ENCODE data around the gene STK17B.

STK17B gene

DNA sequence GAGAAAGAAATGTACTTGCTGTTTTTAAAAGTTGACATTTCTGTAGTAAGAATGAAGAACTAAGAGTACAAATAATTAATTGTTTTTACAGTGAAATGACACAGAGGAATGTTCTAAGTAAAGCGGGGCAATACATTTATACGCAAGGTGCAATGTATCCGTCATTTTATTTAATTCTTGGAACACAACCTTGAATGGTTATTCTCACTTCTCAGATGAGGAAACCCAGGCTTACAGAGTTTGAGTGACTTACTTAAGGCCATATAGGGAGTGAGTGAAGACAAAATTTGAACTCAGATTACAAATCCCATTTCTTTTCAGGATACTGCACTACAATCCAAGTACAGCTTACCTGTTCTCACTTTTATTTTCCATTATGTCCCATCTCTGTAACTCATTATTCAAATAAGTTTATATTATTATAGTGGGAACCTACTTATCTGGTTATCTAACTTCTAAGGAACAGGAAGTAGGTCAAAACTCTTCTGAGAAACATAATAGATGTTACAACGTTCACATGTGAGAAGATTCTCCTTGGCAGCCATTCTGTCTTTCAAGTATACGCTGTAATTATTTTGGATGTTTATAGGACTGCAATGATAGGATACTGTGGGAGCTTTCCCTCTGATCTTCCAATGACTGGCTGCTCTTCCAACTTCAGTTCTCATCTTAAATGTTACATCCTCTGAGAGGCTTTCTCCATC lies 12.3 kb upstream of the STK17B start:
- no peak for DNase-seq

DNA sequence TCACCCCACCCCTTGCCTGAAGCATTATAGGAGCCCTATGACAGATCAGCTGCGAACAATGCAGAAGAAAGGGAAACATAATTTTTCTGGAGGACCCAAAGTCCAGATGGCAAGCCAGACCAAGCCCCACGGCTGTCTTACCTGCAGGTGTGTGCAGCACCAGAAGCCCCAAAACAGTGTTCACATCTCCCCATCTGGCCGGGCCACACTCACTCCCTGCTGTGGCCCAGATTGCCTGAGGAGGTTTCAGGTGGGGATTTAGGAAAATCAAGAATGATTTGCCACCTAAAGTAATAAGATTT lies 11.7 kb upstream of the STK17B start:
- DNase-seq, result no peak

DNA sequence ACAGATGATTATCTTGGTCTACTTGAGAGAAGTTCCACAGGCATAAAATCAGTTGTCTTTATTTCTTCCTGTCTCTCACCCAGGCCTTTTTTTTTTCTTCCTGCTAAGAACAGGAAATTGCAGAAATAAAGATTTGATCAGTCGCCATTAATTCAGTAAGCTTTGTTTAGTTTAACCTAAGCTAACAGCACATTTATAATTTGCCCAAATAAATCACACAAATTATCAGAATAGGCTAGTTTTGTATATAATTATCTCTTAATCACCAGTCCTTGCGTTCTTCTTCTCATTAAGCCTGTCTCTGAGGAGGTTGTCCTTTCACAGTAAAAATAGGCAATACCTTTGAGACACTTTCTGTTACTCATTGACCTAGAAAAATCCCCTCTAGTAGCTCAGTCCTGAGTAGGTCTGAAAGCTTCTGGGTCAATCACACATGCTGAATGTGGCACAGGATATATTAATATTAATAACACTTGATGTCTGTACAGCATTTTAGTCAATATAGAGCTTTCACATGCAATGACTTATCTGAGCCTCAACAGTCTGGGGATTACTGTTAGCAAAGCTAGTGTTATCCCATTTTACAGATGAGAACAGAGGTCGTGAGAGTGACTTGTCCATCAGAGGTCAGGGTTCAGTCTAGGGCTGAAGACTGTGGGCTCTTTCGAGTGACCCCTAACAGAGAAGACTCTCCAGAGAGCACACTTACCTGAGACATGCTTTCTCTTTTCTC lies 11.2 kb upstream of the STK17B start:
- DNase-seq, result no peak

GRCh38 chr2:196181484-196181883 lies 10.1 kb upstream of the STK17B start:
- no peak for DNase-seq

GRCh38 chr2:196177124-196177523 lies 5.7 kb upstream of the STK17B start:
- DNase-seq, result no peak

DNA sequence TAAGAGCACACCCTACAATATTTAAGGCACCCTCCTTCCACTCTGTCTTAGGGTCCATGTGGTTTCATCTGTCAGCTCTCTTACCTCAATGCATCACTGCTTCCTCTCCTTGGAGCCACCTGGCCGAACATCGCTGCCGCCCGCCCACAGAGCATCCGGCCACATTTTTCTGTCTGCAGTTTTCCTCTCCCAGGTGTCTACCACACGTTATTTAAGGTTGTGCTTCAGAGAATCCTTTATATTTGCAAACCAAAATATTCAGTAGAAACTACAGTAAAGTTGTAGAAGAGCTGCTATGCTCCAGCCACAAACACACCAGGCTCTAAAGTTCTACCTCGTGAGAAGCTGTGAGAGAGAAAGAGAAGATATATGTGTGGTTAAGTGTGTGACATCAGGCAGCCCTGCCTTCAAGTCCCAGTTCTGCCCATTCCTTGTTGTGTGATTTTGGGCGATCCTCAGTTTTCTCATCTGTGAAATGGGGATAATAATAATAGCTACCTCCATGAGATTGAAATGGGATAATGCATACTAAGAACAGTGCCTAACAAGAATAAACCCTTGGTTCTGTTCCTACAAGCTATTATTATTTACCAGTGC lies 4.9 kb upstream of the STK17B start:
- no peak for DNase-seq

DNA sequence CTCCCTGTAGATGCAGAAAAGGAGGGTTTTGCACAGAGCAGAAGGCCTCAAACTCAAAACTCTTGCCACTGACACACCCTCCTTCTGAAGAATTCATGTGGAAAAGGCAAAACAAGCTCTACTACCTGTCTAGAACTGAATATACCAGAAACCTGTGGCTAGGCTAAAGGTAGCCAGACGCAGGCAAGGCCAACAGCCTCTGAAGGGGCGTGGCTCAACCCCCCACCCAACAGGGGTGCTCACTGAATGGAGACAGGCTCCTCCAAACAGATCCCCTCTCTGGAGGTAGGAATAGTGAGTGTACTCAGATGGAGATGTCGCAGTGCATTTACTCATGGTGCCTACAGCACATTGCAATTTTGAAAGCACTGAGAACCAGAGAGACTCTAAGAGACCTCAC lies 3.0 kb upstream of the STK17B start:
- no peak for DNase-seq

DNA sequence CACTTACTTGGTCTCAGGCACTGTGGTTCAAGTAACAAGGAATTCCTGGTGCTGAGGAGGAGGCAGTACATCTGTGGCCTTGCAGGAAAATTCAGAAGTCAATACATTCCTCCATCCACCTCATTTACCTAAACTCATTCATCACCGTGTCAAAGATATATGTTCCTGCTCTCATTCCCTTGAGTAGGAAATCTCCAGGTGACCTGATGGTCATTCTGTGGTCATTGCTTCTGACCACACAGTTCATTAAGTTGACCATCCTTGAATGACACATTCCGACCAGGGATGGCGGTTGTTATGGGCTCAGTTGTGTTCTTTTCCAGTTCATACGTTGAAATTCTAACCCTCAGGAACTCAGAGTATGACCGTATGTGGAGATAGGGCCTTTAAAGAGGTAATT lies 2.1 kb upstream of the STK17B start:
- no peak for DNase-seq

DNA sequence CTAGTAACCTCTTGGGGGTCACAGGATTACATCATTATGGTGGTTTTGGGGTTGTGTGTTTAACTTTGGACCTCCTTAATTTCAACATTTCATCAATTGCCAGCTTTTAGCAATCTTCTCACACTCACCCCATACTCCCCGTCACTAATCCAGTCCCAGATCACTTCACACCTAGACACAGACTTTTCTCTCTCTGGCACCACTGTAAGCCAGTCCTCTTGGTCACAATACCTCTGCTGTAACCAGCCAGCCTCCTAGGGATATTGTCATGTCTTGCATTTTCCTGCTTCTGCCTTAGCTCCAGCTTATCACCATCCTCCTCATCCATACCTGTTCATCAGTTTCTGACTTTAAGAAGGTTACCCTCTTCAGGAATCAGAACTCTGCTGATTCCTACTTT lies 1.6 kb upstream of the STK17B start:
- DNase-seq, result no peak

GRCh38 chr2:196171946-196172345 lies 568 bp upstream of the STK17B start:
- no peak for DNase-seq

DNA sequence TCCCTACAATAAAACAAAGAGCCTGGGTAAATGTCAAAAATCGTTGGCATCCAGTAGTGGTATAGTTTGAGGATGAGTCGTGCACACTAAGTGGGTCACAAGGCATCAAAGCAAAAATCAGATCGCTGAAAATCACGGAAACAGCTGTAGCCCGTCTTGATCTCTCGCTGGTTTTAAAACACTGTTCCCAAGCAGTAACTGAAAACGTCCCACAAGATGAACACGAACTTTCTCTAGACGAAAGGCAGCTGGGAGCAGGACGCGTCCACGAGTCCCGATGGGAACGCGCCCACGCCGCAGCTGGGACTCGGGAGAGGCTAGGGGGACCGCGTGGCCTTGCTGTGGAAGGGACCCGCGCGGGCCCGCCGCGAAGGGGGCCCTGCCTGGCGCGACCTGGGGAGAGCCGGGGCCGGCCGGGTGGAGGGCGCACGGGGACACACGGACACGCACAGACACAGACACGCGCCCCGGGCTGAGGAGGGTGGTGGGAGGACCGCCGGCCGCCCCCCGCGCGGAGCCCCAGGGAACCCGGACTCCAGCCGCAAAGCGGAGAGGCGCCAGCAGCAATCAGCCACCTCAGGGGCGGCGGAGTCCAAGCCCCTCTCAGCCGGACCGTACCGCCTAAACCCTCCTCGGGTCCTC lies 651 bp downstream of the STK17B start:
- no peak for DNase-seq

DNA sequence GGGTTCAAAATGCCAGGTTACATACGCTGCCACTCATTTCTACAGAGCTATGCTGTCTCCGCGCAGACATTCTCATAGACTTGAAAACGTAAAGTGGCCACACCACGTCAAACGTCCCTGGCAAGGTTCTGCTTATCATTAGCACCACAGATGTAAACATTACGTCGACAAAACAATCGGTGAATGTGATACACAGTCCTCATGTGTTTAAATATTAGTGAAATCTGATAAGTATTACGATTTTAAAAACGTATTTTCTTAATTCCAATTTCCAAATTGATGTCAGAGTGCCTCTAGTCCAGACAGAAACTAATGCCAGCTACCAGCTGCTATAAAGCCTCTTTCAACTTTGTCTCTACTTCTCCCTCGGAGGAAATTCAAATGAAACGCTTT lies 1.2 kb downstream of the STK17B start:
- DNase-seq, result no peak

- DNase-seq, result no peak
Measured at GRCh38 chr2:196169516-196169915, 1.9 kb downstream of the STK17B start.

GRCh38 chr2:196168181-196168580 lies 3.2 kb downstream of the STK17B start:
- no peak for DNase-seq

DNA sequence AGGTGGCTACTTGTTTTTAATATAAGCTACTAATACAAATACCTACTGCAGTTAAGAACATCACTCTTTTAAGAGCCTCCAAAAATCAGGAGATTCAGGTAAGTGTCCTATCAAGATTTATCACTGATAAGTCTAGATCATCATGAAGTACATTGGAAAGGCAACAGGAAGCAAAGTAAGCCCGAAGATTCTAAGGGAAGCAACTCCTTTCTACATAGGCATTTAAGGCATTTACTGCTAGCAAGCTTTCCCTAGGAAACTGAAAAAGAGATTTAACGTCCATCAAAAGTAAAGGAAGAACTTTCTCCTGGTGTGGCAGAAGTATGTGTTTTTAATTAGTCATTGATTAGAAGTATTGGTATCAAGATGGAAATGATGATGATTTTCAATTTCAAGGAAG lies 3.7 kb downstream of the STK17B start:
- no peak for DNase-seq

DNA sequence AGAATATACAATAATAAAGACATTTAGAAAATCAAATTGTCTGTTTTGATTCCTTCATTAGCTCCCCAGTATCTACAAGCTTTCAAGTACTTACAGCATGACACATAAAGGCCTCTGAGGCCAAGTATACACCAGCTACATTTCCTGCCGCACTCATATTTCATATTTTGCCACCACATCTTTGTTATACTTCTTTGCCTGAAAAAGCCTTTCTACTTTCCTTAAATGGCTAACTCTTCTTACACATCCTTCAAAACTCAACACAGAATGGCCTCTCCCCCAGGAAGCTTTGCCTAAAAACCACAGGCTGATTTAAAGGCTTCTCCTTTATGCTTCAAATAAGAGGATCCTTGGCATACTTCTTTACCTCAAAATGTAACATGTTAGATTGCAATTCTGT lies 4.5 kb downstream of the STK17B start:
- no peak for DNase-seq

DNA sequence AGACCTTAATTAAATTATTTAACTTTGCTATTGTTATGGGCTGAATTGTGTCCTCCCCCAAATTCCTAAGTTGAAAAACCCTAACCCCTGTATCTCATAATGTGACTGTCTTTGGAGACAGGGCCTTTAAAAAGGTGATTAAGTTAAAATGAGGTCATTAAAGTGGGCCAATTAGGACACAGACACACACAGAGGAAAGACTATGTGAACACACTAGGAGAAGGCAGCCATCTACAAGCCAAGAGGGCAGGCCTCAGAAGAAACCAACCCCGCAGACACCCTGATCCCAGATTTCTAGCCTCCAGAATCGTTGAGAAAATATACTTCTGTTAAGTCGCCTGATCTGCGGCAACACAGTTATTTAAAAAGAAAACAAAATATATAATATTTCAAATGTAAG lies 6.4 kb downstream of the STK17B start:
- DNase-seq, result no peak

DNA sequence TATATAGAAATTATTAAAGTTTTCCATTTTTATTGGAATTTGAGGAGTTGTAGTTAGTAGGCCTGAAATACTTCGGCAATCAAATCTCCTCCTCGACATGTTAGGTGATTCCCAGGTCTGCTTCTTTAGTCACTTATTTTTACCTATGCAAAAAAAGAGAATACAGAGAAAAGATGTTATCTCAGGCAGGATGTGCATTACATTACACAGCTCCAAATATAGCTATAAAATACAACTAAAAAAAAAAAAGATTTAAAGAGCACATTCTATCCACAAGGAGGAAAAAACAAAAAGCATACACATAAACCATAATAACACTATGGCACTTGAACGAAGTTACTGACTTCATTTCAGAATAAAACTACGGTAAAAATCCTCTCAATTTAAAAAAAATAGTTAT lies 8.1 kb downstream of the STK17B start:
- no peak for DNase-seq

- DNase-seq, result no peak
Measured at GRCh38 chr2:196162586-196163175, 8.7 kb downstream of the STK17B start.

DNA sequence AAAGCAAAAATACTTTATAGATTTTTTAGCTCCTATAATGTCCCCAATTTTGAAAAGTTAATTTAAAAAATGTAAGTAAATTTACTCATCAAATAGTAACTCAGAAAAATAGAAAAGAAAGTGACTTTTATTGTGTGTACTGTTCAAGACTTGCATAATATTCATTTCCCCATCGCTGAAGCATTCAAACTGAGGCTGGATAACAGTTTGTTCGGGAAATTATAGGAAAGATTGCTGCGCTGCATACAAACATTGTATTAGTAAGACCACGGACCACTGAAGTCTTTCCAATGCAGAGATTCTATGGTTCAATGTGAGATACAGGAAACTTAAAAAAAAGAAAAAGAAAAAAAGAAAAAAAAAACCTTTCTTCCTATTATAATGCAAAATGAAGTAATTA lies 10.4 kb downstream of the STK17B start:
- DNase-seq, result no peak

DNA sequence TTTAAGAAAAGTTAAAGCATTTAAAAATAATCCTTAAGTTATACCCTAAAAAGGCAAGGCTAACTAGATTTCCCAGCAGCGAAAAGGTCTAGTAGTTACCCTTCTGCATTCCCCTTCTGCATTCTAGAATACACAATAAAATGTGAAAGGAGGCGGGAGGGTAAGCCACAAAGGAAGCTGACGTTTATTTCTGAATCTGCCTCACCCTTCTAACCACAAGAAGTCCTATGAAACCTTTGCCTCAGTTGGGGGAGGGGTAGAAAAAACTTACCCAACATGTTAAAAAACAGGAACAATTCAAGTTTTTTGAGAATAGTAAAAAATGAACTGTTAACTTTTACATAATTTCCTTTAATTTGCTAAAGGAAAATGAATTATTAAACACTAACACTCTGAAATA lies 11.3 kb downstream of the STK17B start:
- no peak for DNase-seq

GRCh38 chr2:196159221-196159892 lies 12.0 kb downstream of the STK17B start:
- DNase-seq, result no peak

- DNase-seq, result no peak
Measured at GRCh38 chr2:196155575-196155974, 15.8 kb downstream of the STK17B start.

Measured in NCI-H1417 treated with DMSO at 0.1 percent for 48 hours (cell line).